Epithelial cell of proximal tubule (primary cell): ENCODE measurements around the gene PNPLA6. TPM values are rescaled to one million over a fixed set of nuclear protein-coding genes. Genes with fewer than 3 reads are reported as not detected.

Source experiments
- DNase-seq: peaks from one replicate; pipeline ENCODE4 v3.0.0-alpha.2; 2011; ENCODE audit warnings: low read depth
- H3K4me3 ChIP-seq: 2 replicates; pipeline ENCODE4 v1.5.1; 2011; ENCODE audit warnings: low read depth, mild to moderate bottlenecking, low read length
- total RNA-seq: library from RNA; depleted of rRNA; stranded (reverse); fragments of >200 nt; gene quantifications from 2 replicates; pipeline ENCODE4 v1.2.3, GENCODE V29; 2015
- TF ChIP-seq, protein P1 (sequence below): conservative IDR thresholded peaks from 2 replicates; pipeline ENCODE4 v1.5.1; 2012; ENCODE audit warnings: low read depth, mild to moderate bottlenecking, low read length

Gene PNPLA6
- total RNA-seq, 1 donor from 2014 or later = 129 TPM

DNA sequence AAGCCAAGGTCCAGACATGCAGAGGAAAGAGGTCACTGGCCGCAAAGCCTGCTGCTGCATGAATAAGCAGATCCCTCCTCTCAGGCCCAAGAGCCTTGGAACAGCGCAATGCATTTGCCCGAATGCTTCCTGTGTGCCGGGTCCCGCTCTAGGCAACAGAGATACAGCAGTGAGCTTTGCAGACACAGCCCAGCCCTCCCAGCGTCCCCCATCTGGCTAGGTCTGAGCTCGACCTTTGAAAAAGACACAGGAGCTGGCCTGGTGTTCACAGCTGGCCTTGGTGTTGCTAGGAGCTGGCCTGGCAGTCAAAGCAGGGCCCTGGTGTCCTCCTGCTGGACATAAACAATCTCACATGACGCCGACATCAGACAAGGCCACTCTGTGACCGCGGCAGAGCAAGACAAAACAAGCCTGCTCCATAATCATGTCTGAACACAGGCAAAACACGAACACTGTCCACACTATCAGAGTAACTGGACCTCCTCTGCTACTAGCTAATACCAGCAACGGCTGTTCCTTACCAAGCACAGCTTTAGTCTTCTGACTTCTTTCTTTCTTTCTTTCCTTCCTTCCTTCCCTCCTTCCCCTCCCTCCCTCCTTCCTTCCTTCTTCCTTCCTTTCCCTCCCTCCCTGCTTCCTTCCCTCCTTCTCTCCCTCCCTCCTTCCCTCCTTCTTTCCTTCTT lies 41.0 kb upstream of the PNPLA6 start:
- DNase-seq = no peak
- no peak overlapping the region for H3K4me3 ChIP-seq
- TF ChIP-seq, protein P1, sequence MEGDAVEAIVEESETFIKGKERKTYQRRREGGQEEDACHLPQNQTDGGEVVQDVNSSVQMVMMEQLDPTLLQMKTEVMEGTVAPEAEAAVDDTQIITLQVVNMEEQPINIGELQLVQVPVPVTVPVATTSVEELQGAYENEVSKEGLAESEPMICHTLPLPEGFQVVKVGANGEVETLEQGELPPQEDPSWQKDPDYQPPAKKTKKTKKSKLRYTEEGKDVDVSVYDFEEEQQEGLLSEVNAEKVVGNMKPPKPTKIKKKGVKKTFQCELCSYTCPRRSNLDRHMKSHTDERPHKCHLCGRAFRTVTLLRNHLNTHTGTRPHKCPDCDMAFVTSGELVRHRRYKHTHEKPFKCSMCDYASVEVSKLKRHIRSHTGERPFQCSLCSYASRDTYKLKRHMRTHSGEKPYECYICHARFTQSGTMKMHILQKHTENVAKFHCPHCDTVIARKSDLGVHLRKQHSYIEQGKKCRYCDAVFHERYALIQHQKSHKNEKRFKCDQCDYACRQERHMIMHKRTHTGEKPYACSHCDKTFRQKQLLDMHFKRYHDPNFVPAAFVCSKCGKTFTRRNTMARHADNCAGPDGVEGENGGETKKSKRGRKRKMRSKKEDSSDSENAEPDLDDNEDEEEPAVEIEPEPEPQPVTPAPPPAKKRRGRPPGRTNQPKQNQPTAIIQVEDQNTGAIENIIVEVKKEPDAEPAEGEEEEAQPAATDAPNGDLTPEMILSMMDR = peak; percentile 19

DNA sequence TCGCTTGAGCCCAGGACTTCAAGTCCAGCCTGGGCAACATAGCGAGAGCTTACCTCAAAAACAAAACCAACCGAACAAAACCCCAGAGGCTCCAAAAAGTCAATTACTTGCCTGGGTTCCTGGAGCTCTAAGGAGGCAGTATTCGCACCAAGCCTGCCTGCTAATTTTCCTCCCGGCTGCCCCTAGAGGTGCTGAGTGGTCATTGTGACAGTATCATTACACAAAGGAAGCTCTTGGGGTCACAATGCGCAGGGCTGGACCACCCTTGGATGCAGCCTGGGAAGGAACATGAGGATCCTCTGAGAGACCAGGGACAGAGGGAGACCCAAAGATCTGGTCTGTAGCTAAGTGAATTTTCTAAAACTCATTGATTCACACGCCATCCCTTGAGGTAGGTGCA lies 38.2 kb upstream of the PNPLA6 start:
- TF ChIP-seq, protein P1 = peak; percentile 47
- H3K4me3 ChIP-seq = no peak overlapping the region
- DNase-seq = no peak

DNA sequence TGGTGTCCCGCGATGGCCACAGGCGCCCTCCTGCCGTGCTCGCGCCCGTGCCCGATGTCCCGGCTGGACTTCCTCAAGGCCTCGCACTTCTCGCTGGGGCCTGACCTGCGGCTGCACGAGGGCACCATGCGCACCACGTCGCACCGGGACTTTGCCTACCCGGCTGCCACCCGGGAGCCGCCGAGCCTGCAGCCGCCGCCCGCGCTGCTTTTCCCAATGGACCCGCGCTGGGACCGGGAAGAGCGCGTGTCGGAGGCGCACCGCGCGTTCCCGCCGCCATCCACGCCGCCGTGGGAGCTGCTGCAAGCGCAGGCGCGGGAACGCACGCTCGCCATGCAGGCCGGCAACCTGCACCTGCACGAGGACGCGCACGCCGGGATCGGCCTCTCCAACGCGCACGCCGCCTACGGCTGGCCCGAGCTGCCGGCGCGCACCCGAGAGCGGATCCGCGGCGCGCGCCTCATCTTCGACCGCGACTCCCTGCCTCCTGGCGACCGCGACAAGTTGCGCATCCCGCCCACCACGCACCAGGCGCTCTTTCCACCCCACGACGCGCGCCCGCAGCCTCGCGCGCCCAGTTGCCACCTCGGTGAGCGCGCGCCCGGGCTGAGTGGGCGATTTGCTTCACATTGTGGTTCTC lies 34.6 kb upstream of the PNPLA6 start:
- DNase-seq = no peak

DNA sequence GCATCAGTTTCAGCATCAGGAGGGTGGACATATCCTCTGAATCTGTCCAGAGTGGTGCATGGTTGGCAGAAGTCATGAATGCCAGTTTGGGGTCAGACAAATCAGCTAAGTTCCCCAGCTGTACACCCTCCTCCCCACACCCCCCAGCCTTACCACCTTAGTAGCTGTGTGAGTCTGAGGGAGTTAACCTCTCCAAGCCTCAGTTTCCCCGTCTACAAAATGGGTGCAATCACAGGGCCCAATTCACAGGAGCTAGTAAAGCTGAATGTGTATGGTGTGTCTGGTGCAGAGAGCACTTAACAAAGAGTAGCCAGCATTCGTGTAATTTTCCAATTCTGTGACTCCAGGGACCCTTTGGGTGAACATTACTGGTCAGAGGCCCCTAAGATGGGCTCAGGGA lies 33.0 kb upstream of the PNPLA6 start:
- DNase-seq = no peak
- TF ChIP-seq, protein P1 = no peak
- H3K4me3 ChIP-seq = no peak overlapping the region

More for the DNA sequence above, 34.6 kb upstream of the PNPLA6 start:
- peak overlapping the region; percentile 31 for H3K4me3 ChIP-seq
- TF ChIP-seq, protein P1 = no peak

DNA sequence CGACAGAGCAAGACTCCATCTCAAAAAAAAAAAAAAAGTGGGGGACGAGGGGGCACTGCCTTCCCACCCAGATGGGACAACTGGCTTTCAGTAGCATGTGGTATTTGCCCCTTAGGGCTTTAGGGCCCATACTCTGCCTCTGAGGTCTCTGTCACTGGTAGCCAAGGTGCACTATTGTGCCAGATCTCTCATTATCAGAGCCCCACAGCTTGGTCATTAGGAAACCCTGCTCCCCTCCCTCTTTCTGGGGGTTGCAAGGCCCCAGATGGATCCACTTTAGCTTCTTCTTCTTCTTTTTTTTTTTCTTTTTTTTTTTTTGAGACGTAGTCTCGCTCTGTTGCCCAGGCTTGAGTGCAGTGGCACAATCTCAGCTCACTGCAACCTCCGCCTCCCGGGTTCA lies 30.8 kb upstream of the PNPLA6 start:
- no peak overlapping the region for H3K4me3 ChIP-seq
- no peak for DNase-seq
- TF ChIP-seq, protein P1 = no peak

DNA sequence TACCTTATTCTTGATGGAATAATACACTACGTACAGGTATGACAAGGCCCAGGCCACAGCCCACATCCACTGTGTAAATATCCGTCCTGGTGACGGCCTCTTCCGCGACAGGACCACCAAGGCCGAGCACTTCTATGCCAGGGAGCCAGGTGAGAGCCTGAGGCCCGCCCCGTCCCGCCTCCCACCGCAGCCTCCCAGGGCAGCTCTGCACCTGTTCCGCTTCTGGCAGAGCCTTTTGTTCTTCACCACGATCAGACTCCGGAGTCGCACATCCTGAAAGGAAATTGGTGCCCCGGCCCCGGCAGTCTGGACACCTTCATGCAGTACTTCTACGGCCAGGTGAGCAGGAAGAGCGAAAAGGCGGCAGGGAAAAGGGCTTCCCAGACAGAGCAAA lies 30.2 kb upstream of the PNPLA6 start:
- TF ChIP-seq, protein P1 = no peak
- H3K4me3 ChIP-seq = peak overlapping the region; percentile 46
- no peak for DNase-seq
